ENCODE measurements around the gene PSMD13. TPM values are rescaled to one million over a fixed set of nuclear protein-coding genes. Genes with fewer than 3 reads are reported as not detected.

Gene PSMD13
- total and polyA plus RNA-seq, 2 of the 13 experiments (the other 11 are each of a cell fraction or from before 2014, with no cell fraction given), result 83.0 to 117 TPM

DNA sequence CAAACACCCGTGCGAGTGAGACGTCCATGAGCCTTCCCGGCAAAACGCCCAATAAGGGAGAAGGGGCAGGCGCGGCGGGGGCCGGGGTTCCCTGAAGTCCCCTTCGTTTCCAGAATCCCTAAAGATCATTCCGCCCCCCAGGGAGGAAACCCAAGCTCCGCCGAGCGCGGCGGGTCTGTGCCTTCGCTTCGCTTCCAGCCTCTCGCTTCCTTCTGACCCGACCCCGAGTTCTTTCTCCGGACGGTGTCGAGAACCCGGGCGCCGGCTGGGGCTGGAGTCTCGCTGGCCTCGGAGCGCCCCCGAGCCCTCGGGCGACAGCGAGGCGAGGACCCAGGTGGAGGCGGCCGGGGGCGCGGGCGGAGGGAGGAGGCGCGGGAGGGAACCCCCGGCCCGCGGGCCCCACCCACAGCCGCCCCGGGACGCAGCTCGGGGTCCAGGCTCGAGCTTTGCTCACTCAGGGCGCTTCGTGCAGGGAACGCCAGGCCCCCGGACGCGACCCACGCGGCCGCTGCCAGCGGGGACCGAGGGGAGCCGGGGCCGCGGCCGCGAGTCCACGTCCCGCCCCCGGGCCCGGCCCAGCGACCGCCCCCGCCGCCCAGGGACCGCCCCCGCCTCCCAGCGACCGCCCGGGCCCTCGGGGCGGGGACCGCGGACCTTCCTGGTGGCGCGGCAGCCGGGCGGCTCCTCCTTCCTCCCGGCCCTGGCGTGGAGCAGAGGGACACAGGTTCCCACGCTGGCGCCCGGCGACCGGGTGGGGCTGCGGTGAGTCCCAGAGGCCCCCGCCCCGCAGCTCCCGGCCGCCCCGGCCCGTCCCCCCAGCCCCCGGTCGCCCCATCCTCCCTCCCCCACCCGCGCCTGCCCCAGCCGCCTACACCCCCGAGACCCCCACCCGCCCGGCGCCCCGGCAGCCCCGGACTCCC is 52.0 kb downstream of the PSMD13 start, which contains the start of gene PGGHG (continued):
- TF ChIP-seq JDP2 (CRISPR knock-in tag; IDR thresholded peaks at IDR 0.05; ENCODE audit: borderline replicate concordance), result no peak
- no peak for TF ChIP-seq ZNF562 (CRISPR knock-in tag; IDR thresholded peaks at IDR 0.05; ENCODE audit: borderline replicate concordance)
- no peak for TF ChIP-seq ARID4A (CRISPR knock-in tag; IDR thresholded peaks at IDR 0.05; ENCODE audit: borderline replicate concordance)
- TF ChIP-seq ZNF652 (CRISPR knock-in tag; IDR thresholded peaks at IDR 0.05; ENCODE audit: borderline replicate concordance, low read depth), result no peak
- no peak for TF ChIP-seq MTF1 (CRISPR knock-in tag; IDR thresholded peaks at IDR 0.05)
- no peak for TF ChIP-seq ARNT (IDR thresholded peaks at IDR 0.05)
- TF ChIP-seq, protein P1, sequence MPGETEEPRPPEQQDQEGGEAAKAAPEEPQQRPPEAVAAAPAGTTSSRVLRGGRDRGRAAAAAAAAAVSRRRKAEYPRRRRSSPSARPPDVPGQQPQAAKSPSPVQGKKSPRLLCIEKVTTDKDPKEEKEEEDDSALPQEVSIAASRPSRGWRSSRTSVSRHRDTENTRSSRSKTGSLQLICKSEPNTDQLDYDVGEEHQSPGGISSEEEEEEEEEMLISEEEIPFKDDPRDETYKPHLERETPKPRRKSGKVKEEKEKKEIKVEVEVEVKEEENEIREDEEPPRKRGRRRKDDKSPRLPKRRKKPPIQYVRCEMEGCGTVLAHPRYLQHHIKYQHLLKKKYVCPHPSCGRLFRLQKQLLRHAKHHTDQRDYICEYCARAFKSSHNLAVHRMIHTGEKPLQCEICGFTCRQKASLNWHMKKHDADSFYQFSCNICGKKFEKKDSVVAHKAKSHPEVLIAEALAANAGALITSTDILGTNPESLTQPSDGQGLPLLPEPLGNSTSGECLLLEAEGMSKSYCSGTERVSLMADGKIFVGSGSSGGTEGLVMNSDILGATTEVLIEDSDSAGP (CRISPR knock-in tag; IDR thresholded peaks at IDR 0.05; ENCODE audit: borderline replicate concordance), result peak; percentile 35; the same call in 1 of the 2 replicates
- TF ChIP-seq SP4 (CRISPR knock-in tag; IDR thresholded peaks at IDR 0.05), result no peak
- TF ChIP-seq RFXAP (CRISPR knock-in tag; IDR thresholded peaks at IDR 0.05; ENCODE audit: borderline replicate concordance), result no peak
- no peak for TF ChIP-seq AGO2 (optimal IDR thresholded peaks at IDR 0.05; ENCODE audit: low read depth, low read length)
- no peak for TF ChIP-seq ATF7 (IDR thresholded peaks at IDR 0.05)
- TF ChIP-seq ATF7 (CRISPR knock-in tag; IDR thresholded peaks at IDR 0.05), result no peak
- no peak for TF ChIP-seq ATAD3A (CRISPR knock-in tag; IDR thresholded peaks at IDR 0.05)
- no peak for TF ChIP-seq TBP (CRISPR knock-in tag; IDR thresholded peaks at IDR 0.05)
- no peak for TF ChIP-seq PRMT3 (CRISPR knock-in tag; IDR thresholded peaks at IDR 0.05; ENCODE audit: borderline replicate concordance, low read depth)
- no peak for TF ChIP-seq NBN (conservative IDR thresholded peaks at IDR 0.05)
- no peak for TF ChIP-seq DRAP1 (CRISPR knock-in tag; IDR thresholded peaks at IDR 0.05)
- no peak for TF ChIP-seq TMF1 (CRISPR knock-in tag; IDR thresholded peaks at IDR 0.05; ENCODE audit: low read depth)
- TF ChIP-seq, protein P2, sequence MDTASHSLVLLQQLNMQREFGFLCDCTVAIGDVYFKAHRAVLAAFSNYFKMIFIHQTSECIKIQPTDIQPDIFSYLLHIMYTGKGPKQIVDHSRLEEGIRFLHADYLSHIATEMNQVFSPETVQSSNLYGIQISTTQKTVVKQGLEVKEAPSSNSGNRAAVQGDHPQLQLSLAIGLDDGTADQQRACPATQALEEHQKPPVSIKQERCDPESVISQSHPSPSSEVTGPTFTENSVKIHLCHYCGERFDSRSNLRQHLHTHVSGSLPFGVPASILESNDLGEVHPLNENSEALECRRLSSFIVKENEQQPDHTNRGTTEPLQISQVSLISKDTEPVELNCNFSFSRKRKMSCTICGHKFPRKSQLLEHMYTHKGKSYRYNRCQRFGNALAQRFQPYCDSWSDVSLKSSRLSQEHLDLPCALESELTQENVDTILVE (CRISPR knock-in tag; IDR thresholded peaks at IDR 0.05), result no peak
- TF ChIP-seq PAWR (CRISPR knock-in tag; IDR thresholded peaks at IDR 0.05; ENCODE audit: borderline replicate concordance), result no peak
- TF ChIP-seq JUND (CRISPR knock-in tag; IDR thresholded peaks at IDR 0.05), result no peak
- TF ChIP-seq RFX1 (IDR thresholded peaks at IDR 0.05), result no peak
- TF ChIP-seq ELF4 (CRISPR knock-in tag; IDR thresholded peaks at IDR 0.05; ENCODE audit: borderline replicate concordance), result no peak
- TF ChIP-seq ZFY (CRISPR knock-in tag; IDR thresholded peaks at IDR 0.05), result peak; percentile 8; the same call in 1 of the 2 replicates
- no peak for TF ChIP-seq JUNB (CRISPR knock-in tag; IDR thresholded peaks at IDR 0.05; ENCODE audit: borderline replicate concordance)

Measured in HepG2 (cell line).